HG03469 (cell line): Measurements from ENCODE around the gene ANKRD11.
"Not testable (repeated sequence)": the region's sequence is repeated elsewhere in the genome, so short reads cannot be mapped to it uniquely, and the experiment has no call there.

Experiments used
- ATAC-seq: cut with Tn5 transposase; IDR thresholded peaks from one replicate; pipeline ENCODE4 v1.9.1; 2021; ENCODE audit warnings: mild to moderate bottlenecking, moderate library complexity, moderate number of reproducible peaks; ENCODE audit not compliant: unreplicated experiment

The ANKRD11 gene

GRCh38 chr16:89482150-89482816 lies 8.1 kb downstream of the ANKRD11 start:
- no peak for ATAC-seq

GRCh38 chr16:89481356-89481955 lies 8.9 kb downstream of the ANKRD11 start:
- no peak for ATAC-seq

GRCh38 chr16:89478576-89479221 lies 11.7 kb downstream of the ANKRD11 start:
- ATAC-seq = no peak

GRCh38 chr16:89476811-89477261 lies 13.5 kb downstream of the ANKRD11 start:
- no peak for ATAC-seq

- ATAC-seq = no peak
These were observed 14.0 kb downstream of the ANKRD11 start for GRCh38 chr16:89476379-89476778.

GRCh38 chr16:89475144-89475543 lies 15.2 kb downstream of the ANKRD11 start:
- ATAC-seq = no peak

GRCh38 chr16:89473791-89474414 lies 16.5 kb downstream of the ANKRD11 start:
- ATAC-seq = no peak

- ATAC-seq = no peak
These were observed 17.1 kb downstream of the ANKRD11 start for GRCh38 chr16:89473136-89473712.

GRCh38 chr16:89472711-89473075 lies 17.7 kb downstream of the ANKRD11 start:
- no peak for ATAC-seq

- no peak for ATAC-seq
These were observed 23.0 kb downstream of the ANKRD11 start for GRCh38 chr16:89467382-89467781.

GRCh38 chr16:89466920-89467319 lies 23.4 kb downstream of the ANKRD11 start:
- no peak for ATAC-seq

GRCh38 chr16:89463312-89463711 lies 27.0 kb downstream of the ANKRD11 start:
- ATAC-seq = not testable (repeated sequence)

- not testable (repeated sequence) for ATAC-seq
These were observed 27.7 kb downstream of the ANKRD11 start for GRCh38 chr16:89462639-89463038.

GRCh38 chr16:89461890-89462289 lies 28.5 kb downstream of the ANKRD11 start:
- ATAC-seq = not testable (repeated sequence)

- no peak for ATAC-seq
These were observed 29.8 kb downstream of the ANKRD11 start for GRCh38 chr16:89460556-89460955.

GRCh38 chr16:89458967-89459366 lies 31.4 kb downstream of the ANKRD11 start:
- no peak for ATAC-seq

- no peak for ATAC-seq
These were observed 31.8 kb downstream of the ANKRD11 start for GRCh38 chr16:89458551-89458950.

GRCh38 chr16:89456419-89456959 lies 33.9 kb downstream of the ANKRD11 start:
- no peak for ATAC-seq

GRCh38 chr16:89455692-89456091 lies 34.7 kb downstream of the ANKRD11 start:
- no peak for ATAC-seq

GRCh38 chr16:89455178-89455577 lies 35.2 kb downstream of the ANKRD11 start:
- no peak for ATAC-seq
